GM13977 (cell line): Measurements from ENCODE around the gene TPT1.
A peak's percentile ranks its signal among the peaks of the same experiment; 100 is the strongest.
"Not testable (repeated sequence)": the region's sequence is repeated elsewhere in the genome, so short reads cannot be mapped to it uniquely, and the experiment has no call there.

Experiments
- DNase-seq: peaks from one replicate; pipeline ENCODE4 v3.0.0; 2012; ENCODE audit warnings: low spot score
- CTCF ChIP-seq: IDR thresholded peaks from 2 replicates; pipeline ENCODE4 v1.5.1; 2012; ENCODE audit warnings: mild to moderate bottlenecking, control low read depth; ENCODE audit not compliant: insufficient read depth; ENCODE audit errors: extremely low read depth, missing control alignments
- in situ Hi-C: fragments of 300-500 bp; cut with MboI; formaldehyde crosslinking; loops from one replicate; pipeline ENCODE4 v1.12.0; 2022; ENCODE audit warnings: low sequenced_read_pairs, low pct_unique_long_range_greater_than_20kb, mixed read lengths, inconsistent platforms; ENCODE audit not compliant: unreplicated experiment

The TPT1 gene

GRCh38 chr13:45341034-45341798, at the start of gene TPT1:
TPT1 (minus strand) TSS chr13:45341183; CDS start chr13:45341069, 114 bp downstream.
- DNase-seq: peak; percentile 99
- in situ Hi-C loops: no loop called here
- no peak for TF ChIP-seq CTCF

GRCh38 chr13:45390348-45390747, 49.4 kb upstream of the TPT1 start:
- in situ Hi-C loops, DNase-seq: not testable (repeated sequence)

- TF ChIP-seq CTCF: no peak
- in situ Hi-C loops: no loop called here
- no peak for DNase-seq
Observed at GRCh38 chr13:45388664-45389063, 47.7 kb upstream of the TPT1 start.

GRCh38 chr13:45386892-45387575, 46.1 kb upstream of the TPT1 start:
- DNase-seq, in situ Hi-C loops: not testable (repeated sequence)

GRCh38 chr13:45385907-45386553, 45.0 kb upstream of the TPT1 start:
- in situ Hi-C loops: no loop called here
- DNase-seq: no peak

GRCh38 chr13:45385320-45385719, 44.3 kb upstream of the TPT1 start:
- DNase-seq: no peak
- TF ChIP-seq CTCF: no peak
- in situ Hi-C loops: no loop called here

More at GRCh38 chr13:45385907-45386553, 45.0 kb upstream of the TPT1 start:
- TF ChIP-seq CTCF: no peak

- DNase-seq: no peak
- in situ Hi-C loops: no loop called here
- no peak for TF ChIP-seq CTCF
Observed at GRCh38 chr13:45384474-45385174, 43.6 kb upstream of the TPT1 start.

- in situ Hi-C loops, DNase-seq: not testable (repeated sequence)
Observed at GRCh38 chr13:45382739-45383138, 41.8 kb upstream of the TPT1 start.
